Colon (tissue), 2 donors: Measurements from ENCODE around the gene CNPY3.
"Not testable (repeated sequence)": the region's sequence is repeated elsewhere in the genome, so short reads cannot be mapped to it uniquely, and the experiment has no call there.

Source experiments
- FAIRE-seq: peaks from 2 replicates; lab custom pipeline; 2012; peaks lifted over from hg19 to GRCh38; lab: Jason Lieb, UNC
- donor health status: control.
- donor health status: control.

CNPY3 gene

DNA sequence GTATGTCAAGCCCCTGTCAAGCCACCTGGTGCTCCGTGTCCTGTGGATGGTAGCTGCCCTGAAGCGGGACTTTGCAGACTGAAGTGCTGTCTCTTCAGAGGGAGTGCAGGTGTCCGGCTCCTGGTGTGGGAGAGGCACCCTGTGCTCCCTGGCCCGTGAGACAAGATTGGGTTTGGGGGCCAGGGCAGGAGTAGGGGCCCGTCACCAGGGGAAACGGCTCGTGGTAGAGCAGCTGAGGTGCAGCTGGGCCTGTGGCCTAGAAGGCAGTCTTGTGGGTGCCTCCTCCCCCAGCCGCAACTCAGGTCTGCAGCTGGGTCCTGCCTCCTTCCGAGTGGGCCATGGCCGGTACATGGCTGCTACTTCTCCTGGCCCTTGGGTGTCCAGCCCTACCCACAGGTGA lies 13.5 kb upstream of the CNPY3 start, which contains the start of gene PTCRA:
TSS of gene PTCRA (plus strand) at position 322 of the 400 bp plus-strand sequence. CDS start at position 339, 17 bp downstream.
- no peak for FAIRE-seq

DNA sequence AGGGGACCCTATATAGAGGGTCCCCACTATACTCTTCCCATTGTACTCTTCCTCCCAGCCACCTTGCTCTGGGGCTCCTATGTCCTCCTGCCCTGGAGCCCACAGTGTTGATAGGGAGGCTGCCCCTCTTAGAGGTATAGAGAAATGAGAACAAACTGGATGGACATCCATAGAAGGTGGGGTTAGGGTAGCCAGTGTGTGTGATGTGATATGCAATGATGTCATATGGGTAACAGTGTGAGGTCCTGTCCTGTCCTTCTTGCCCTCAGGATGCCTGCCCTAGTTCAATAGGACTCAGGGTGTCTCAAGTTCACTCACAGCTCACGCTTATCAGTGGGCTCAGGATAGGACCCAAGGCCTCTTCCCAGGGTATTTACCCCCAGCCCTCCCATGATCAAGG lies 13.0 kb upstream of the CNPY3 start:
- FAIRE-seq: no peak

DNA sequence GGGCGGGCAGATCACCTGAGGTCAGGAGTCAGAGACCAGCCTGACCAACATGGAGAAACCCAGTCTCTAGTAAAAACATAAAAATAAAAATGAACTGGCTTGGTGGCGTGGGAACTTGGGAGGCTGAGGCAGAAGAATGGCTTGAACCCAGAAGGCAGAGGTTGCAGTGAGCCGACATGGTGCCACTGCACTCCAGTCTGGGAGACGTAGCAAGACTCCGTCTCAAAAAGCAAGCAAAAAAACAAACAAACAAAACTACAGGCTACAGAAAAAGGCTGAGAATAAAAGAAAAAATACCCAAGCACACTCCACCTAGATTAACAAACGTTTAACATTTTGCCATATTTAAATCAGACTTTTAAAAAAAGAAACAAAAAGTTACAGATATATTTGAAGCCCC lies 7.5 kb upstream of the CNPY3 start:
- FAIRE-seq: no peak

DNA sequence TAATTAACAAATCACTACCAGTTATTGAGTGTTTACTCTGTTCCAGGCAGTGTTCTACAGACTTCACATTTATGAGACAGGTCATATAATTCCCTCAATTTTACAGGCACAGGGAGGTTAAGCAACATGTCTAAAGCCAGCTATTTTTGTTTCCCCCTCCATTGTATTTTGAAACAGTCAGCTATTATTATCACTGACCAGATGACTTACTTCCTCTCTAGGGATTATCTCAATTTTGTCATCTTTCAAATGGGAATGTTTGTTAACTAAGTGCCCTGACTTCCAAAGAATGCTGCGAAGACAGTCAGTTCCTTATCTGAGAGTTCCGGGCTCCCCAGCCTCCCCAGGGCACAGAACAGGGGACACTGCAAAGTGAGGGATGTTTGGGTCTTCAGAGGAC lies 5.6 kb upstream of the CNPY3 start:
- FAIRE-seq: no peak

DNA sequence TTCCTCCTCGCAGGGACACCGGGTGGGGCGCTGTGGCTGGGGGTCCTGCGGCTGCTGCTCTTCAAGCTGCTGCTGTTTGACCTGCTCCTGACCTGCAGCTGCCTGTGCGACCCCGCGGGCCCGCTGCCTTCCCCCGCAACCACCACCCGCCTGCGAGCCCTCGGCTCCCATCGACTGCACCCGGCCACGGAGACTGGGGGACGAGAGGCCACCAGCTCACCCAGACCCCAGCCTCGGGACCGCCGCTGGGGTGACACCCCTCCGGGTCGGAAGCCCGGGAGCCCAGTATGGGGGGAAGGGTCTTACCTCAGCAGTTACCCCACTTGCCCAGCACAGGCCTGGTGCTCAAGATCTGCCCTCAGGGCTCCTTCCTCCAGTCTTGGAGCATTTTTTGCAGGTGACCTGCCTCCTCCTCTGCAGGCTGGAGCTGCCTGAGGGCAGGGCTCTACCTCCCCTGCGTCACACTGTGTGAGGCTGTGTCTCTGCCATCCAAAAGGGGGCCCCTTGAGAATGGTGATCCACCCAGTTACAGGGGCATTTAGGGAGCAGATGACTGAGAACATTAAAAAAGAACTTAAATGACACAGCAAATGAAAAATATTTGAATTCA lies 3.9 kb upstream of the CNPY3 start:
- no peak for FAIRE-seq

DNA sequence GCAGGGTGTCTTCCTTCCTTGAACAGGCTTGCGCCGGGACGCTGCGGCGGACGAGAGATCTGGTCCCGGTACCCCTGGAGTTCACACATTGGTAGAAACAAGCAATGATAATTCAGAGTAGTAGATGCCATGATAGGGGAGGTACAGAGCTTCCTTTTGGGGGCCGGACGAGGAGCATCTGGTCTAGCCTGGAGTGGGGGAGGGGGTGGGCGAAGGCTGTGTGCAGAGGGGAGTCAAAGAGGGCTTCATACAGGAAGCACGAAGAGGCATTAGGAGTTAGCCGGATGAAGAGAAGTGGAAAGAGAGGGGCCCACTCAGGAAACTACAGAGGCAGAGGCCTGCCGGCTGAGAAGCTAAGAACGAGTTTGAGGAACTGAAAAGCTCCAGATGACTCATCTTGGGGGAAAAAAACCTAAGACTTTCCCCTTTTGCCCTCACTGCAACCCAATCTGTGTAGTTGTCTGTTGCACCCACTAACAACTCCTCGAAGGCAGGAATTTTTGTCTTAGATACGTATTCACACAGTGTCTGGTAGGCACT lies 611 bp downstream of the CNPY3 start:
- FAIRE-seq: no peak

DNA sequence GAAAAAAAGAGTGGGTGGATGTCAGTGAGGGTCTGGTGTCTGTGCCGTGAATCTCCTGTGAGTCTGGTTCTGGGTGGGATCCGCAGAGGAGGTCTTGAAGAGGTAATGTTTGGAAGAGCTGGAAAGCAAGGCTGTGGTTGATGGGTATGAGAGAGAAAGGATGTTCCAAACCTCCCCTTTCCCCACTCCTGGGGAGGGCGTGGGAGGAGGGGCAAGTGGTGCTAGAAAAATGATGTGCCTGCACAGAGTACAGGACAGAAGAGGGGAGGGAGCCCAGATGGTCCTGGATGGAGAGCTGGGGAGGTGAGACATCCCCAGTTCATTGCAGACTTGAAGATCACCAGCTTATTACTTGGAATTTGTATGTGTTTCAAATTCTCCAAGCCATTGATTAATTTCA lies 3.1 kb downstream of the CNPY3 start:
- no peak for FAIRE-seq

DNA sequence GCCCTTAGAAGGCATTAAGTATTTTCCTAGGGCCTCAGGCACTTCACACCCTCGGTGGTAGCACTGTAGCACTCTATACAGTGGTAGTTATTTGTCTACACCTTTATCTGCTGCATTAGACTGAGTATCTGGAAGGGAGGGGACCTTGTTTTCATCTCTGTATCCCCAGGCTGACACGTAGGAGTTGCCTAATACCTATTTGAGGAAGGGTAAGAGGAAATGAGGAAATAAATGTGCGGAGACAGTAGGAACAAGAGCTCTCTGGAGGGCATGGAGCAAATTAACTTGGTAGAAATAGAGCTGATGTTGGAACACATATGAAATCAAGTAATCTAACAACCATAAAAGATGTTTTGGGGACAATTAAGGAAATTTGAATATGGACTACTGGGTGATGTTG lies 3.9 kb downstream of the CNPY3 start:
- no peak for FAIRE-seq

DNA sequence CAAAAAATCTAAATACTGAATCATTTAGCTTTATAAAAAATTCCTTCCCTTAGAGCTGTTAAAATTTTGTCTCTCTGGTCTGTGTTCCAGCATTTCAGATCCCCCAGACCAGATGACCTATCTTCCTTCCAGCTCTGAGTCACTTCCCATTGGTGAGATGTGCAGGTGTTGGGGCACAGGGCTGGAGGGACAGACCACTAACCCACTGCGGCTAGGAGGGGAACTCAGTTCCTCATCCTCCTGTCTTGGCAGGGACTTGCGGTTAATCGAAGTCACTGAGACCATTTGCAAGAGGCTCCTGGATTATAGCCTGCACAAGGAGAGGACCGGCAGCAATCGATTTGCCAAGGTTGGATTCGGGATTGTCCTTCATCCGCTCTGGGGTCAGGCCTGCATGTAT lies 6.0 kb downstream of the CNPY3 start:
- FAIRE-seq: no peak

DNA sequence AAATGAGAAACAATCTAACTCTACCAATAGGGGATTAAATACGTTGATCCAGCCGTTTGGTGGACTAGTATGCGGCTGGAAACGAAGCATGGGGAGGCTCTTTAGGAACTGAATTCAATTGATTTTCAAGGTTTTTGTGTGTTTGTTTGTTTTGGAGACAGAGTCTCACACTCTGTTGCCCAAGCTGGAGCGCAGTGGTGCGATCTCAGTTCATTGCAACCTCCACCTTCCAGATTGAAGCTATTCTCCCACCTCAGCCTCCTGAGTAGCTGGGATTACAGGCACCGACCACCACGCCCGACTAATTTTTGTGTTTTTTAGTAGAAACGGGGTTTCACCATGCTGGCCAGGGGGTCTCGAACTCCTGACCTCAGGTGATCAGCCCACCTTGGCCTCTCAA lies 7.1 kb downstream of the CNPY3 start:
- no peak for FAIRE-seq

DNA sequence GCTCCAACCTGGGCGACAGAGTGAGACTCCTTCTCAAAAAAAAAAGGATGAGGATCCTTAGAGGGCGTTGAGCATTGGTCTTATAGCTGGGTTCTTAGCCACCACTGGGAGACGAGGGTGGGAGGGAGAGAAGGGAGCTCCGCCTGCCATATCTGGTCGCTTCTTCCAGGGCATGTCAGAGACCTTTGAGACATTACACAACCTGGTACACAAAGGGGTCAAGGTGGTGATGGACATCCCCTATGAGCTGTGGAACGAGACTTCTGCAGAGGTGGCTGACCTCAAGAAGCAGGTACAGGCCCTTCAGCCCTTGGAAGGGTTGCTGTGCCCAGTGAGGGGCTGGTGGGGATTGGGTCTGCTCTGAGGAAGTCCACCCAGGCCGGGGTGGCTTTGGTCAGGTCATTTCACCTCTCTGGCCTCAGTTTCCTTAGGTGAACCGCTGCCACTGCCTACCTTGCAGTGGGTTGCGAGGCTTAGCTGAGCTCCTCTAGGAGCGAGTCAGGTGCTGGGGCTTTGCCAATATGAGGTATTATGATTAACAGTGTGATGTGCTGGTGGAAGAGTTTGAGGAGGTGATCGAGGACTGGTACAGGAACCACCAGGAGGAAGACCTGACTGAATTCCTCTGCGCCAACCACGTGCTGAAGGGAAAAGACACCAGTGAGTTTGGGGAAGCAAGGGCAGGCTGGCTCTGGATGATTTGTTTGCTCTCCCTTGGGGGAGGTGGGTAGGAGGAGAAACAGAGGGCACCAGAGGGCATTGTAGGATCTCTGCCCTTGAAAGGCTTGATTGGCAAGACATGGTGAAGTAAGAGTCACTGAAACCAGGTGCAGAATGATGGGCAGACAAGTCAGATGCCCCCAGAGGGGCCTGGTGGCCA lies 8.5 kb downstream of the CNPY3 start:
- FAIRE-seq: no peak

DNA sequence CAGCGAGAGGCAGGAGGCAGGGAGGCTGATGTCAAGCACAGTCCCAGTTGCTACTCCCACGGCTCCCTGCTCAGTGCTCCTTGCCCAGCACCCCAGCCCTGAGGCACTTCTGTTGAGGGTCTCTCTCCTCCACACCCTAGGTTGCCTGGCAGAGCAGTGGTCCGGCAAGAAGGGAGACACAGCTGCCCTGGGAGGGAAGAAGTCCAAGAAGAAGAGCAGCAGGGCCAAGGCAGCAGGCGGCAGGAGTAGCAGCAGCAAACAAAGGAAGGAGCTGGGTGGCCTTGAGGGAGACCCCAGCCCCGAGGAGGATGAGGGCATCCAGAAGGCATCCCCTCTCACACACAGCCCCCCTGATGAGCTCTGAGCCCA lies 9.1 kb downstream of the CNPY3 start:
- no peak for FAIRE-seq

DNA sequence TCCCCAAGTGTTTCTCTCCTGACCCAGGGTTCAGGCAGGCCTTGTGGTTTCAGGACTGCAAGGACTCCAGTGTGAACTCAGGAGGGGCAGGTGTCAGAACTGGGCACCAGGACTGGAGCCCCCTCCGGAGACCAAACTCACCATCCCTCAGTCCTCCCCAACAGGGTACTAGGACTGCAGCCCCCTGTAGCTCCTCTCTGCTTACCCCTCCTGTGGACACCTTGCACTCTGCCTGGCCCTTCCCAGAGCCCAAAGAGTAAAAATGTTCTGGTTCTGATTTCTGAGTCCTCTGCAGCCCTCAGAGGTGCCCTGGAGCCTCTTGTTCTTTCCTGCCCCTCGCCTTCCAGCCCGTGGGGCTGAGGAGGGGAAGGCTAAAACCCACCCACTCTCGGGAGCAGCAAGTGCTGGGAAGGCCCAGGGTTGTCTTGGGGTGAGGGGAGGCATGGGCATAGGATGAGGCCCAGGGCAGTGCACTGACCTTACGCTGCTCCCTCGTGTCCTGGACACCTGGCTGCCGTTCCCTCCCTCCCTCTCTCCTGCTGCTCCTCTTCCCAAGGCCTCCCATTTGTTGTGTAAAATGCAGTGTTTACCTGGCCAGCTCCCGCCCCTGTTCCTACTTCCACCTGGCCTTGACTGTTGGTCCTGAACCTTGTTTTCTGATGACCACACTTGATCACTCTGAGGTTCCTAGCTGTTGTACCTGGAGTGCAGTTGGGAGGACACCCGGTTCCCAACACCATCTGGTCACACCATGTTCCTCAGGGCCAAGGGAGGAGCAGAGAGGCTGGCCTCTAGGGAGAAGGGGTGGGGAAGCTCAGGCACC lies 9.9 kb downstream of the CNPY3 start:
- no peak for FAIRE-seq

DNA sequence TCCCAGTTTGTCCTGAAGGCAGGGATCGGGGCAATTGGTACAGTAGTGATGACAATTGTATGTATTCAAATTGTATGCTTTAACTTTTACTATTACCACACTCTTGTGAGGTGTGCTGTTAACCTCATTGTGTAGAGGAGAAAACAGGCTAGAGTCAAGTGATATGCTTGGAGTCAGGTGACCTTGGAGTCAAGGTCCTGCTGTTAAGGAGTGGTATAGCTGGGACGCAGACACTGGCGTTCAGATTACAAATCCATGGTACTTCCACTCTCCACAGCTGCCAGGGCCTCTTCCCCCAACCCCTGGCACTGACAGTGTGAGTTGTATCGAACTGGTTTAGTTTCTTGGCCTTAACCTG lies 10.5 kb downstream of the CNPY3 start:
- no peak for FAIRE-seq

DNA sequence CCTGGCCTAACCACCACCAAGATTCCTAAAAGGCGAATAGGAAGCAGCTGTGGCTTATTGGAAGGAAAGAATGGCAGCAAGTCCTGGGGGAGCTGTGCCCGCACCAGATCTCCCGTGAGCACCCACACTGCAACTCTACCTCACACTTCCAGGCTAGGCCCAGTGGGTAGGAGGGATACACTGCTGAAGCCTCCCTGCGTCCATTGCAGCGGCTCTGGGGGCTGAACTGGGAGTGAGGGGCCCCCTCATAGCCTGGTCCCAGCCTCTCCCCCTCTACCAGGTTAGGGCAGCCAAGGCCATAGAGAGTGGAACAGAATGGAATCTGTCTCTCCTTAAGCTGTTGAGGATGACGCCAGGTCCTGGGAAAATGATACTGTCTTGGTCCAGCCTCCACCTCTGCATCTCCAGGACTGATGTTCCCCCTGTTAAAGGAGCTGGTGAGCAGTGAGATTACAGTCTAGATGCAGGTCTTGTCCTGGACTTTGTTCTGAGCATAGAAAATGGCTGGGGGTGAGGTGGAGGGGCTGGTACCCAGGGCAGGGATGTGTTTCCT lies 11.3 kb downstream of the CNPY3 start:
- no peak for FAIRE-seq

DNA sequence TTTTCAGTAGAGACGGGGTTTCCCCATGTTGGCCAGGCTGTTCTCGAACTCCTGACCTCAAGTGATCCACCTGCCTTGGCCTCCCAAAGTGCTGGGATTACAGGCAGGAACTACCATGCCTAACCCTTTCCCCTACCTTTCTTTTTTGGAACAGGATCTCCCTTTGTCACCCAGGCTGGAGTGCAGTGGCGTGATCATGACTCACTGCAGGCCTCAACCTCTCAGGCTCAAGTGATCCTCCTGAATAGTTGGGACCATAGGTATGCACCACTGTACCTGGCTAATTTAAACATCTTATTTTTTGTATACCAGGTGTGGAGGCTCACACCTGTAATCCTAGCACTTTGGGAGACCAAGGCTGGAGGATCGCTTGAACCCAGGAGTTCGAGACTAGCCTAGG lies 12.1 kb downstream of the CNPY3 start:
- not testable (repeated sequence) for FAIRE-seq

DNA sequence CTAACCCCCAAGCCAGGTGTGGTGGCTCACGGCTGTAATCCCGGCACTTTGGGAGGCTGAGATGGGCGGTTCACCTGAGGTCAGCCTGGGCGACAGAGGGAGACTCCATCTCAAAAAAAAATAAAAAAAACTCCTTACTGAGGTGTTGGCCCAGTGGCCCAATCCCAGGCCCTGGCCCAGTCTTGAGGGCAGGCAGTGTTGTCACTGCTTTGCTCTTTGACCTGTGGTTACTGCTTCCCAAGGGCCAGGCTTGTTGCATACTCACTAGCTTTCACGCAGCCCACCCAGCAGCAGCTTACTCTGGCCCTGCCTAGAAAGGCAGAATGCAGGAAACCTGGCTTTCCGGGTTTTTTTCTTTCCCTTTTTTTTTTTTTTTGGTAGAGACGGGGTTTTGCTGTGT lies 13.2 kb downstream of the CNPY3 start:
- FAIRE-seq: no peak

DNA sequence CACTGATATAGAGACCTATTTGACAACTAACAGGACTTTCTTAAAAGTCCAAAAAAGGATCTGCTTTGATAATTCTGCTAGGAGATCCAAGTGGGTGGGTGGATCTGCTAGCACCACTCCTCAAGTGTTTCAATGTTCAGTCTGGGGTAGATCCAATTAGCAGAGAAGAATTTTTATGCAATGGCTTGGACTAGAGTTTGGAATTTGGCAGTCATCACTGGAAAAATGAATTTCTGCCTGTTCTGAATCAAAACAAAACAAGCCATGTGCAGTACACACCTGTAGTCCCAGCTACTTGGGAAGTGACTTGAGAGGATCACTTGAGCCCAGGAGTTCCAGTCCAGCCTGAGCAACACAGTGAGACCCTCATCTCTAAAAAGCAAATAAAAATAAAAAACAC lies 18.7 kb downstream of the CNPY3 start:
- no peak for FAIRE-seq

DNA sequence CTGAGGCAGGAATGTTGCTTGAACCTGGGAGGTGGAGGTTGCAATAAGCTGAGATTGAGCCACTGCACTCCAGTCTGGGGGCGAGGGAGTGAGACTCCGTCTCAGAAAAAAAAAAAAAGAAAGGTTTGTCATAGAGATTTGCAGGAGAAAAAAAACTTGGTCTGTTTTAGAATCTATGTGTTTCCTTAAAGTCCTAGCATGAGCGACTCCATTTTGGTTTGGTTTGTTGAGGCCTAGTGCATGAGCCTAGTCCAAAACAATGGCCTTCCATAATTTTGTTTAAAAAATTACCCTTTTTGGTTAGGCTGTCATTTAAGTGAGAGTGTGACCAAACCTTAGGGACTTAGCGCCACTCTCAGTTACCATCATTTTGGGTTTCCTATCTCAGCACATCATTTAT lies 23.1 kb downstream of the CNPY3 start:
- no peak for FAIRE-seq

DNA sequence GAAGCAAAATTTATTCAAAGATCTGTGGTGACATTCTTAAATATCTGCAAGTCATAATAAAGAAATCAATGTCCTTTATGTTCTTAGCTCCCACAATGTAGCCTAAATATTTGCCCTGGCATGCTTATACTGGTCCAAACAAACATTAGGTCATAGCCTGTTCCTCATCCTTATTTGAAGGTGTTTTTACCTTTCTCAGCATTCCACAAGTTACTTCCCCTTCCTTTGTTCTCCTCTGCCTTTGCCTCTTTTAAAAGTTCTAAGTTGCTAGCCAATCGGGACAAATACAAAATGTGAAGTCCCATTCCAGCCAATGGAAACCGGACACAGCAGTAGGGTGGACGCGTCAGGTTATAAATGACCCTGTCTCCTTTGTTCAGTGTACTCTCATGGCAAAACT lies 25.1 kb downstream of the CNPY3 start:
- not testable (repeated sequence) for FAIRE-seq

DNA sequence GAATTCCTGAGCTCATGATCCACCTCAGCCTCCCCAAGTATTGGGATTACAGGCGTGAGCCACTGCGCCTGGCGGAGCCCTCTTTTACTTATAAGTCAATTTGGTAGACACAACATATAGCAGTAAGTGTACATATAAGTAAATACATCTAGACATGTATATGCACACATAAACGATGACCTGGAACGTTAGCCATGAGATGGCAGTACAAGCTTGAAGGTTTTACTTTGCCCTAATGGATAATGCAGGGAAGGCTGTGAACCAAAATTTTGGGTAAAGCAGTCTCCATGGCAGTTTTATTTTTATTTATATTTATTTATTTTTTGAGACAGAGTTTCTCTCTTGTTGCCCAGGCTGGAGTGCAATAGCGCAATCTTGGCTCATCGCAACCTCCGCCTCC lies 28.8 kb downstream of the CNPY3 start:
- FAIRE-seq: no peak

DNA sequence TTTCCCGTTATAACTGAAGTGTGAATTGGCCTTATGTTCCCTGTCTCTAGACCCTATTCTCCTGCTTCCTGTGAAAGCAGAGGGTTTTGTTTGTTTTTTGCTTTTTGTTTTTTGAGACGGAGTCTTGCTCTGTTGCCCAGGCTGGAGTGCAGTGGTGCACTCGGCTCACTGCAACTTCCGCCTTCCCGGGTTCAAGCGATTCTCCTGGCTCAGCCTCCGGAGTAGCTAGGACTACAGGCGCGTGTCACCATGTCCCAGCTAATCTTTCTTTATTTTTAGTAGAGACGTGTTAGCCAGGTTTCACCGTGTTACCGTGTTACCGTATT lies 30.6 kb downstream of the CNPY3 start:
- FAIRE-seq: no peak
